SJSA1 (cell line): Measurements from ENCODE around the gene C5AR2. TPM values are rescaled to one million over a fixed set of nuclear protein-coding genes. Genes with fewer than 3 reads are reported as not detected.
A peak's percentile ranks its signal among the peaks of the same experiment; 100 is the strongest.
"Not testable (repeated sequence)": the region's sequence is repeated elsewhere in the genome, so short reads cannot be mapped to it uniquely, and the experiment has no call there.

Experiments
- DNase-seq, 2 experiments: peaks; one replicate each; pipeline ENCODE4 v3.0.0-alpha.2; 2015 to 2020; ENCODE audit warnings: low spot score in 2 of 2, low read depth in 1 of 2
- H3K27ac ChIP-seq: fragments of 250-450 bp; sonication (Bioruptor Pico); 2 replicates; pipeline ENCODE4 v1.5.1; 2020; ENCODE audit warnings: mild to moderate bottlenecking, moderate library complexity
- H3K27me3 ChIP-seq: fragments of 250-450 bp; sonication (Bioruptor Pico); replicated peaks from 2 replicates; pipeline ENCODE4 v1.5.1; 2020; ENCODE audit warnings: mild to moderate bottlenecking, moderate library complexity
- H3K36me3 ChIP-seq: fragments of 250-450 bp; sonication (Bioruptor Pico); 2 replicates; pipeline ENCODE4 v1.5.1; 2020; ENCODE audit warnings: mild to moderate bottlenecking
- H3K4me1 ChIP-seq: fragments of 250-450 bp; sonication (Bioruptor Pico); replicated peaks from 2 replicates; pipeline ENCODE4 v1.6.1; 2021; ENCODE audit warnings: mild to moderate bottlenecking
- H3K4me3 ChIP-seq: fragments of 250-450 bp; sonication (Bioruptor Pico); 2 replicates; pipeline ENCODE4 v1.5.1; 2020; ENCODE audit warnings: mild to moderate bottlenecking
- H3K9me3 ChIP-seq: fragments of 250-450 bp; sonication (Bioruptor Pico); replicated peaks from 2 replicates; pipeline ENCODE4 v1.5.1; 2020; ENCODE audit warnings: mild to moderate bottlenecking
- total RNA-seq: library from RNA; depleted of rRNA; stranded (reverse); fragments of >200 nt; shearing (Covaris generic); gene quantifications from 2 replicates; pipeline ENCODE4 v1.2.3, GENCODE V29; 2014; rRNA removed

The C5AR2 gene
- not detected in 2 replicates for total RNA-seq

- Histone ChIP-seq H3K9me3 (no peaks in the 10 kb centered on the region), H3K36me3 (no peaks in the 10 kb centered on the region), H3K27ac (no peak within 1 kb of the TSS), H3K4me1 (peaks cover 16% of the 10 kb centered on the region), H3K27me3 (no peaks in the 10 kb centered on the region), H3K4me3 (no peak within 1 kb of the TSS)
- no peak for DNase-seq
Observed at GRCh38 chr19:47331931-47332547, at the start of gene C5AR2. Gene C5AR2 (plus strand): TSS chr19:47332175. CDS start chr19:47340800, 8,625 bp downstream.

GRCh38 chr19:47283405-47284059, 48.4 kb upstream of the C5AR2 start:
- Histone ChIP-seq H3K4me1 (peaks cover 2% of the 10 kb centered on the region; the same call in 1 of the 2 replicates), H3K27ac (no peak overlapping the region), H3K36me3 (no peaks in the 10 kb centered on the region), H3K9me3 (no peaks in the 10 kb centered on the region), H3K4me3 (no peak overlapping the region), H3K27me3 (no peaks in the 10 kb centered on the region)
- DNase-seq = no peak

- Histone ChIP-seq H3K4me3 (no peak overlapping the region), H3K27me3 (no peaks in the 10 kb centered on the region), H3K9me3 (no peaks in the 10 kb centered on the region), H3K36me3 (no peaks in the 10 kb centered on the region), H3K27ac (no peak overlapping the region), H3K4me1 (peaks cover 10% of the 10 kb centered on the region)
- peak in 1 of 2 experiments; percentile 65 for DNase-seq
Observed at GRCh38 chr19:47284324-47284899, 47.6 kb upstream of the C5AR2 start.

GRCh38 chr19:47296036-47296435, 35.9 kb upstream of the C5AR2 start:
- Histone ChIP-seq H3K9me3 (no peaks in the 10 kb centered on the region), H3K27me3 (no peaks in the 10 kb centered on the region), H3K36me3 (no peaks in the 10 kb centered on the region), H3K27ac (no peak overlapping the region), H3K4me3 (no peak overlapping the region), H3K4me1 (no peaks in the 10 kb centered on the region)
- DNase-seq = peak; percentile 57 to 85

GRCh38 chr19:47300867-47301266, 31.1 kb upstream of the C5AR2 start:
- DNase-seq, H3K36me3 ChIP-seq: not testable (repeated sequence)

GRCh38 chr19:47302249-47302648, 29.7 kb upstream of the C5AR2 start:
- Histone ChIP-seq H3K4me3 (no peak overlapping the region), H3K4me1 (no peaks in the 10 kb centered on the region), H3K27me3 (no peaks in the 10 kb centered on the region), H3K9me3 (no peaks in the 10 kb centered on the region), H3K27ac (no peak overlapping the region), H3K36me3 (no peaks in the 10 kb centered on the region)
- DNase-seq = no peak

More at GRCh38 chr19:47300867-47301266, 31.1 kb upstream of the C5AR2 start:
- not testable (repeated sequence) for H3K27ac ChIP-seq, H3K4me1 ChIP-seq, H3K4me3 ChIP-seq, H3K9me3 ChIP-seq, H3K27me3 ChIP-seq

GRCh38 chr19:47303966-47304365, 28.0 kb upstream of the C5AR2 start:
- no peaks in the 10 kb centered on the region for H3K9me3 ChIP-seq
- no peak overlapping the region for H3K27ac ChIP-seq
- no peak for DNase-seq
- no peaks in the 10 kb centered on the region for H3K4me1 ChIP-seq
- no peak overlapping the region for H3K4me3 ChIP-seq
- H3K27me3 ChIP-seq = no peaks in the 10 kb centered on the region
- no peaks in the 10 kb centered on the region for H3K36me3 ChIP-seq

DNA sequence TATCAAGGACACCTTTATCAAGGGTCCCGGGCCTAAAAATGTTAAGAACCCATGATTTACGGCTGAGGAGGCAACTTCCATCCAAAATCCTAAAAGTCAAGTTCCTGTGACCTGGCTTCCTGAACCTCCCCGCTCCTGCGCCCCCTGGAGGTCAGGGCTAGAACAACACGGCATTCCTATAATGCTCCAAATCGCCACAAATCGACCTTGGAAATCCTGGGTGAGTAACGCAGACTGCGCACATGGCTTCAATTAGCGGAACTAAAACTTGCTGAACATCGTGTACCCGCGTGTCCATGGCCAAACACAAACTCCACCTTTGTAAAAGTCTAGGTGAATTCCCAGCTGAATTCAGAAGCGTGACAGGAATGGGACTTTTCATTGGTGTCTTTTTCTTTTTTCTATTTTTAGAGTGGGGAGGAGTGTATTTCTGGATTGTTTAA, 26.6 kb upstream of the C5AR2 start:
- no peaks in the 10 kb centered on the region for H3K36me3 ChIP-seq
- no peak overlapping the region for H3K4me3 ChIP-seq
- H3K27ac ChIP-seq = no peak overlapping the region

GRCh38 chr19:47306303-47306702, 25.7 kb upstream of the C5AR2 start:
- H3K27me3 ChIP-seq = no peaks in the 10 kb centered on the region
- H3K36me3 ChIP-seq = no peaks in the 10 kb centered on the region
- H3K27ac ChIP-seq = no peak overlapping the region
- H3K4me1 ChIP-seq = no peaks in the 10 kb centered on the region
- DNase-seq = no peak
- H3K9me3 ChIP-seq = no peaks in the 10 kb centered on the region
- no peak overlapping the region for H3K4me3 ChIP-seq

More for the DNA sequence above, 26.6 kb upstream of the C5AR2 start:
- Histone ChIP-seq H3K27me3 (no peaks in the 10 kb centered on the region), H3K9me3 (no peaks in the 10 kb centered on the region), H3K4me1 (no peaks in the 10 kb centered on the region)
- peak; percentile 74 to 84 for DNase-seq

DNA sequence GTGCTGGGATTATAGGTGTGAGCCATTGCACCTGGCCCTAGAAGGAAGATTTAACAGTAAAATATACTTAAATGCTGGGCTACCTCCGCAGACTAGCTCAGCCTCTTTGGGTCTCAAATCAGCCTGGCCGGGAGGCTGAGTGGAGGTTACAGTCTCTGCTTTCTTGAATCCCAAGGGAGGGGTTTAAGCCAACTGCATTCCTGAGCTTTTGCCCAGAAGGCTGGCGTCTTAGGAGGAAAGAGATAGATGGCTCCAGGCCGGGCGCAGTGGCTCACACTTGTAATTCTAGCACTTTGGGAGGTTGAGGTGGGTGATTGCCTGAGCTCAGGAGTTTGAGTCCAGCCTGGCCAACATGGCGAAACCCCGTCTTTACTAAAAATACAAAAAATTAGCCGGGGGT, 22.9 kb upstream of the C5AR2 start:
- no peak overlapping the region for H3K27ac ChIP-seq
- H3K4me1 ChIP-seq = no peaks in the 10 kb centered on the region
- H3K9me3 ChIP-seq = no peaks in the 10 kb centered on the region
- H3K36me3 ChIP-seq = no peaks in the 10 kb centered on the region
- no peaks in the 10 kb centered on the region for H3K27me3 ChIP-seq
- no peak for DNase-seq
- no peak overlapping the region for H3K4me3 ChIP-seq

DNA sequence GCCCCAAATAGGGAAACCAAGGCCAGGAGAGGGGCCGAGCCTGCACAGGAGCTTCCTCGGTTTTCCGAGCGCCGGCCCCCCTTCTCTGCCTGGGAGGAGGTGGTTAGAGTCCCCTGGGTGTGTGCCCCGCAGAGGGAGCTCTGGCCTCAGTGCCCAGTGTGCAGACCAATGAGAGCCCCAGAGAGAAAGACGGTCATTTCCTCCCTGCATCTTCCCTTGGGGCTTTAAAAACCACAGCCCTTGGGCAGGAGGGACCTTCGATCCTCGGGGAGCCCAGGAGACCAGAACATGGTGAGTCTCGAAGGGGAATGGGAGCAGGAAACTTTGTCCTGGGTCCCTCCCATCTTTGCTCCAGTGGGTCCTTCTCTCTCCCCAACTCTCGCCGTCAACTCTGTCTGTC, 22.4 kb upstream of the C5AR2 start, which contains the start of gene C5AR1:
C5AR1 (plus strand) TSS at position 254 of the 400 bp plus-strand sequence; CDS start at position 289, 35 bp downstream.
- H3K27me3 ChIP-seq = no peaks in the 10 kb centered on the region
- H3K9me3 ChIP-seq = no peaks in the 10 kb centered on the region
- H3K4me3 ChIP-seq = no peak within 1 kb of the TSS
- no peak within 1 kb of the TSS for H3K27ac ChIP-seq
- DNase-seq = no peak
- no peaks in the 10 kb centered on the region for H3K36me3 ChIP-seq
- no peaks in the 10 kb centered on the region for H3K4me1 ChIP-seq

GRCh38 chr19:47310323-47310722, 21.7 kb upstream of the C5AR2 start:
- no peak overlapping the region for H3K27ac ChIP-seq
- no peaks in the 10 kb centered on the region for H3K36me3 ChIP-seq
- no peak overlapping the region for H3K4me3 ChIP-seq
- H3K4me1 ChIP-seq = peaks cover 4% of the 10 kb centered on the region
- DNase-seq = no peak
- no peaks in the 10 kb centered on the region for H3K27me3 ChIP-seq
- H3K9me3 ChIP-seq = no peaks in the 10 kb centered on the region

- no peak overlapping the region for H3K4me3 ChIP-seq
- H3K36me3 ChIP-seq = no peaks in the 10 kb centered on the region
- H3K9me3 ChIP-seq = no peaks in the 10 kb centered on the region
- DNase-seq = no peak
- H3K27me3 ChIP-seq = no peaks in the 10 kb centered on the region
- H3K27ac ChIP-seq = no peak overlapping the region
- H3K4me1 ChIP-seq = peaks cover 8% of the 10 kb centered on the region
Observed at GRCh38 chr19:47310819-47311218, 21.2 kb upstream of the C5AR2 start.

GRCh38 chr19:47312366-47313006, 19.5 kb upstream of the C5AR2 start:
- H3K4me1 ChIP-seq = peaks cover 8% of the 10 kb centered on the region
- no peaks in the 10 kb centered on the region for H3K9me3 ChIP-seq
- no peak overlapping the region for H3K4me3 ChIP-seq
- DNase-seq = no peak
- no peak overlapping the region for H3K27ac ChIP-seq
- H3K36me3 ChIP-seq = no peaks in the 10 kb centered on the region
- H3K27me3 ChIP-seq = no peaks in the 10 kb centered on the region
